Activated CD8-positive, alpha-beta memory T cell treated with anti-CD3 and anti-CD28 coated beads for 48 hours (primary cell): Measurements from ENCODE around the gene TES.
A peak's percentile ranks its signal among the peaks of the same experiment; 100 is the strongest.
"Not testable (repeated sequence)": the region's sequence is repeated elsewhere in the genome, so short reads cannot be mapped to it uniquely, and the experiment has no call there.

Source experiments
- DNase-seq, 3 experiments: peaks; one replicate each; pipeline ENCODE4 v3.0.0-alpha.2; 2020; ENCODE audit warnings: low read depth in 2 of 3, low spot score in 2 of 3

Gene TES, protein sequence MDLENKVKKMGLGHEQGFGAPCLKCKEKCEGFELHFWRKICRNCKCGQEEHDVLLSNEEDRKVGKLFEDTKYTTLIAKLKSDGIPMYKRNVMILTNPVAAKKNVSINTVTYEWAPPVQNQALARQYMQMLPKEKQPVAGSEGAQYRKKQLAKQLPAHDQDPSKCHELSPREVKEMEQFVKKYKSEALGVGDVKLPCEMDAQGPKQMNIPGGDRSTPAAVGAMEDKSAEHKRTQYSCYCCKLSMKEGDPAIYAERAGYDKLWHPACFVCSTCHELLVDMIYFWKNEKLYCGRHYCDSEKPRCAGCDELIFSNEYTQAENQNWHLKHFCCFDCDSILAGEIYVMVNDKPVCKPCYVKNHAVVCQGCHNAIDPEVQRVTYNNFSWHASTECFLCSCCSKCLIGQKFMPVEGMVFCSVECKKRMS

DNA sequence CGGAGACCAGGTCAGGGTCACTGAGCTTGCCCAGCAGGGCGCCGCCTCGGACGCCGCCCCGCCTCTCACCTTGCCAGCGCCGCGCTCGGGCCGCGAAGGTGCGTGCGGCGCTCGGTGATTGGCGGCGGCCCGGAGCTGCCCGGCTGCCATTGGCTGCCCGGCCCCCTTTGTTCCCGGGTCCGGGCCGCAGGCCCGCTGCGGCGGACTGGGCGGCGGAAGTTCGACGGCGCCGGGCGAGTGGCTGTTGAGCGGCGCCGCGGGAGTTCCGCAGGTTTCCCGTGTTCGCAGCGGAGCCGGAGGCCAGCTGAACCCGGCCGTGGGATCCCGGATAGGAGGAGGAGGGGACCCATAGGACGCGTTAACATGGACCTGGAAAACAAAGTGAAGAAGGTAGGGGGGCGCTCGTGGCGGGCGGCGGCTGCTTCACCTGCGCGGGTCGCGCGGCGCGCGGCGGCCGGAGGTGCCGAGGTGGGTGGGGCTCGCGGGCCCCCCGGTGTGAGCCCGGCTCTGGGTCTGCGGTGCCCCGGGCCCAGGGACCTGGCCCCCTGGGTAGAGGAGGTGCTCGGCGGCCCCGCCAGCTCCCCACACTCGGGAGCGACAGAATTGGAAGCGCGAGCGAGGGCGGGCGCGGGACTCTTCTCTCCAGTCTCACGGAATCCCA is at the start of gene TES:
TSS of gene TES (plus strand) at position 195 of the 661 bp plus-strand sequence. CDS start at position 364, 169 bp downstream.
- peak; percentile 27 to 56 (median 45) for DNase-seq

DNA sequence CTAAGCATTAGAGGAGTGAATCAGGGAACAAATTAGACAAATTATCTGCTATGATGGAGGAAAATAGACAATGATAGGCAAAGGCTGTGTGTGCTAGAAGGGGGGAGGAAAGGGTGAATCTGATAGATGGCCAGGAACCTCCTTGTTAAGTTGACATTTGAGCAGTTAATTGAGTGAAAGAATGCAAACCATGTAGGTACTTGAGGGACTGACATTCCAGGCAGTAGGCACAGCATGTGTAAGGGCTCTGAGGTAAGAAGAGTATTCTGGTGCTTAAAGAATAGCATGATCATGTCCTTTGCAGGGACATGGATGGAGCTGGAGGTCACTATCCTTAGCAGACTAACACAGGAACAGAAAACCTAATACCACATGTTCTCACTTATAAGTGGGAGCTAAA is 48.6 kb upstream of the TES start:
- DNase-seq, result no peak

DNA sequence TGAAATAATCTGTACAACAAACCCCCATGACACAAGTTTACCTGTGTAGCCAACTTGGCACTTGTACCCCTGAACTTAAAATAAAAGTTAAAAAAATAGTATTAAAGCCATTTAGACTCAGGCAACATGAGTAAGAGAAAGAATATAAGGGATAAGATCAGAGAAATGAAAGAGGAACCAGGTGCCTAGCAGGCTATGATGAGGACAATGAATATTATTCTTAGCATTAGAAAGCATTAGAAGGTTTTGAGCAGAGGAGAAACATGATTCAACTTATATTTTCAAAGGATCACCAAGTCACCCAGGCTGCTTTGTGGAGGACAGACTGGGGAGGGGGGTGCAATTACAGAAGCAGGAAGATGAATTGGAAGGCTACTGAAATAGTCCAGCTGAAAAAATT is 48.1 kb upstream of the TES start:
- DNase-seq, result no peak

DNA sequence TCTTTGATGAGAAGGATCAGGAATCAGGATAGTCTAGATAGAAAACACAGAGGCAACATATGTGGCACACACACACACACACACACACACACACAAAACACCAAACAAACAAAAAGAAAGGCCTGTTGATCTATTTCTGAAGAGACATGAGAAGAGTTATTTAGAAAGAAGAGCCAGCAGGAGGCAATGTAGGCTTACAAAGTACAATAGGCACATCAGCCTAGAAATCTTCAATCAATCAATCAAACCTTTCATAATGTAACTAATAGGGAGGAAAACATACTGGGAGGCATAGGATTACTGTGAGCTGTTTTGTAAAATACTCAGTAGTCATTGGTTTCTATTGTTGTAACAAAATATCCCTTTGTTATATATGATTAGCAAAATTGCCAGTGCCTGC is 47.3 kb upstream of the TES start:
- DNase-seq, result no peak

DNA sequence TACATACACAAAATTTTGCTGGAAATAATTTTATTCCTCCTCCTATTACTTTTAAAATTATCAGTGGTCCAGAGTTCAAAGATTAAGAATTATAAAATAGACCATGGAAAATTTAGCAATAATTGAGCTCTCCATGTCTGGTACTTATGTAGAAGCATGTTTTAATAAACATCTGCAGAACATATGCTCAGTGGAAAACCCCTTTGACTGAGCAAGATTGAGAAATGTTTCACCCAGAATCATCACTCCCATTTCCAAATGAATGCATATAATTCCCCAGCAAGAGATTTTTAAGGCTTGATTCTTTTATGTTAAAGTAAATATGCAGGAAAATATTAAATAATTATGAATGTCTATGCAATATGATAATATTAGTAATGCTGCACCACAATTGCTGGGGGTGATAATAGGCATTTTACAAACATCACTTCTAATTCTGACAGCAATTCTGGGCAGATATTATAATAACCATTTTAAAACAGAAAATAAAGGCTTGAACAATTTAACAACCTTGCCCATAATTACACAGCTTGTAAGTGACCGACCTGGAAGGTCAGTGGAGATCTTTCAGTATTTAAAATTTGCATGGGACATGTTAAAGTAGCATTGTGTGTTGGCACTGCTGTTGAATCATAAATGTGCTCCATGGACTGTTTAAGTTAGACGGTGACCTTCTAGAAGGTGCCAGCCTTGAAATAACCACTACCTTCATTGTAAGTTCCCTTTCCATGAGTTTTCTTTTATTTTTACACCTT is 45.6 kb upstream of the TES start:
- DNase-seq, result no peak

DNA sequence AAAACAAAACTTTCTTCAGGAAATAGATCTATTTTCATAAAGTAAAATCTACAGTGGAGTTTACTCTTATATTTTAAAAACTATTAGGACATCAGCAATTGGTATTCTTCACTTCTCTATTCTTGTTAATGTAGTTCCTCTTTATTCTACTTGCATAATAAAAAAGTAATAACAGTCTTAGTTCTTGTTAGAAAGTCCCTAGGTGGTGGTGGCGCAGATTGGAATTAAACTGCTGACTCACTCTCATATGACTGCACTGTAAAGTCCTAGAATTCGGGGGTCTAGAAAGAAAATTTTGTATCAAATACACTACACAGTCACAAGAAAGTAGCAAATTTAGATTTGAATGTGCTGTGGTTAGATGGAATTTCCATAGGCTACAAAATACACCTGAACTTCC is 44.6 kb upstream of the TES start:
- no peak for DNase-seq

DNA sequence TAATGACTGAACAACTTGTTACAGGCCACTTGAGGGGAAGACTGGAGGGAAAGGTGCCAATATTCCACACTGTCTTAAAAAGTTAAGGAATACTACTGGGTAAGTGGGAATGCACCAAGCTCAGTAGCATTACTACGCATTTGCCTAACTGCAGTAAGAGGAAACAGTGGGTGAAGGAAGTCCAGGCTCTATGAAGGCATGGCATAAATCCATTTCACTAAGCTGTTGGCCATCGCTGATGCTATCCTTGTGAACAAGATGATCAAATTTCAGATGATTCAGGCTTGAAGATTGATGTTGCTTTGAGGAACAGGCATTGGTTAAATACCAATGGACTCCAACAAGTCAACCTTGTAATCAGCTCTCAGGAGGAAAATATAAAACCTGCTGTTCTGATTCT is 44.2 kb upstream of the TES start:
- no peak for DNase-seq

DNA sequence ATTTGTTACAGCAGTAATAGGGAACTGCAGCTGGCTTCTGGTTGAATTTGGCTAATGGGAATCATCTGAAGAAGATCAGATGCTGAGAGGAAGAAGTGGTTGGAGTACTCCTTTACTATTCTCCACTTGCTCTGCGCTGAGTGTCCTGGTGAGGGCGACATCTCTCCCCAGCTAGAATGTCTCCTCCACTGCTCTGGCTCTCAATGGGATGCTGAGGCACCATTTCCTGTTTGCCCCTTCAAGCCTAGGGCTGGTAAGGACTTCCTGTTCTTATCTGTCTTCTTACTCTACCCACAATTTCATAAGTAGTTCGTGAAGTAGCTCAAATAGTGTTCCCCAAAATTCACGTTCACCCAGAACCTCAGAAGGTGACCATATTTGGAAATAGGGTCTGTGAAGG is 43.2 kb upstream of the TES start:
- no peak for DNase-seq

DNA sequence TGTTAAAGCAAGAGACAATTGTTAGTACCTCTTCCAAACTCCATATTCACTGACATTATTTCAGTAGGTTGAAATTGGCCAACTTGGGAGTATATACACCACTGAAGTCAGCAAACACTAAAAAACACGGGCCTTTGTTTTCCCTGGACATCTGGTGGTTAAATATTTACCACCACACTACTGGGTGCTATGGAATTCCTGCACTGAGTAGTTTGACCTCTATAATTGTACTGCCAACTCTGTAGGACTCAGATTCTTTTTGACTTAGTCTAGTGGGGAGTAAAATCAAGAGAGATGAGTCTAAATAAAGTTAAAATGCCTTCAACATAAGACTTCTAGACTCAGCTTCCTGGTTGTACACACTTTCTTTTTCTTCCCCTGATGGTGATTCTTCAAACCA is 41.3 kb upstream of the TES start:
- DNase-seq, result no peak

DNA sequence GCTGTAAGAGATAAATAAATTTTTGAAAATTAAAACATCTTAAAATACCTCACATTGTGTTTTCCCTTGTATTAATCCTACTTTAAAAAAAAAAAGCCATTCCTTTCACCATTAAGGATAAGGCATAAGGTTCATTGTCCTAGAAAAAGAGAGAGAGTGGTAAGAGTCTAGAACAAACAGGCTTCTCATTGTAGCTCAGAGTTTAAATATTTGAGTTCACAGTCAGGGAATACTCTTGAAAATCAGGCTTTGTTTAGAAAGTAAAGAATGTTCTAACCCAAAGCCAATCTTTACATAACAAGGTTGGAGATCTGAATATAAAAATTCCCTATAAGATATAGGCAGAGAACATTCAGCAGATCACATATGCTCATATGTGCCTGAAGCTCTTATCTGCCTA is 40.2 kb upstream of the TES start:
- DNase-seq, result no peak

DNA sequence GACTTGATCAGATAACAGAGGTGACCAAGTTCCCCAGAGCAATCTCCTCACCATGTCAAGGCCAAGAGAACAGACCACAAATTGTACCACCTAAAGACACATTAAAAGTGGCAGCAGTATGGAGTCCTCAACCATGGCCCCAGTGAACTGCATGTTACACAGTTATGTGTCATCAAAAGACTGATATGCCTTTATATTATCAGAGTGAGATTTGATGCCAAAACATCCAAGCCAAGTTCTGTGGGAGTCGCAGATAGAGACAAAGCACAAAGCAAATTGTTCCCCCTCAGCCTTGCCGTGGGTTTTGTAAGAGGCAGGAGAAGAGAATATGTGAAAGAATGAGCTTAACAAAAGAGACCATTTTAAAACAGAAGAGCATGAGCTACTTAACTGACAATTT is 39.2 kb upstream of the TES start:
- no peak for DNase-seq

DNA sequence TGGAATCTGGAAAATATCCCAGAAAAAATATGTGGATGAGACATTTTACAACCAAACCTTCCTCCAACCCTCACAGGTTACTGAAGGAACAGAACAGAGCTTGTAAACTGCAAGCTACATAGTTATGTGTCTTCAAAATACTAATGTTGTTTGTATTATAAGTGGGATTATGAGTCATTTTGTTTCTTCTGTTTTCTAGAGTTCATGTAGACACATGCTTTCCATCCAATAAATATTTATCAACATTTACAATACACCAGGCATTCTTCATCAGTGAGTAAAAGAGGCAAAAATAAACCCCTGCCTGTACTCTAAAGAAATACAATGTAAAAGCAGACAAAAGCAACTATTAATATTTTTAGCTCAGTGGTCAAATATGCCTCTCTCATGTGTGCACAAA is 38.0 kb upstream of the TES start:
- no peak for DNase-seq

DNA sequence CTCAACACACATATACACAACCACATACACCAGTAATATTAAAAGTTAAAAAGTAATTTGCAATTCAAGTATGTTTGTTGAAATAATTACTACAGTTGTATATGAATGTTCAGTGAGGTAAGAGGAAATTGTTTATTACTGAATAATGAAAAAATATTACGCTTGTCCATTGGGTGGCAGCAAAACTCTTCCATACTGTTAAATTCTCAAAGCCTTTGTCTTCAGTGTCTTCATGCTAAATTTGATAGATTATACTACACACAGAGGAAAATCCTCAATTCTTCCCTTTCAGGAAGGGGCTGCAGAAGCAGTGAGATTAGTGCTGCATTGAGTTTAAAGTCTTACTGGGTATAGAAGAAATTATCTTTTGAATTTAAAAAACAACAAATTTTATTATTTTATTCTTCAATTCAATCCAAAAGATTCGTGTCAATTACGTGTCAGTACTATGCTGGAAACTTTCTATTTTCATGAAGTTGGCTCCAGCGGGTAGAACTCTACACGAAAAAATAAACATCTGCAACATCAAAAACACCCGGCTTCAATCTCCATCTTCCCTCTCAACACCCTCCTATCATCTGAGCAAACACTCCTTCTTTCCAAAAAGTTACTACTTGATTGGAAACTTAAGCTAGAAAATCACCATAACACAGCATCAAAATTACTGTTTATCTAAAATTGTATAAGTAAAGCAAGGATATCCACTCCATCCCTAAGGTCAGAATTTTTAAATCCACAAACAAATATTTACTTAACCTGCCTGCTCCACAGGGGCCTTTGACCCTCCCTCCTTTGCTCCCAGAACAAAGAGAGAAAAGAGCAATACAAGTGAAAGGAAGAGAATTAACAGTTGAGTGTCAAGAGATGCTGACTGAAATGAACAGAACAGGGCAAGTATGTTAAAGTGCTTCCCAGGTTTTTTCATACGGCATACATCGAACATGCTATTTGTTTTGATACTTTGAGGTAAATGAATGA is 37.0 kb upstream of the TES start:
- DNase-seq, result no peak

DNA sequence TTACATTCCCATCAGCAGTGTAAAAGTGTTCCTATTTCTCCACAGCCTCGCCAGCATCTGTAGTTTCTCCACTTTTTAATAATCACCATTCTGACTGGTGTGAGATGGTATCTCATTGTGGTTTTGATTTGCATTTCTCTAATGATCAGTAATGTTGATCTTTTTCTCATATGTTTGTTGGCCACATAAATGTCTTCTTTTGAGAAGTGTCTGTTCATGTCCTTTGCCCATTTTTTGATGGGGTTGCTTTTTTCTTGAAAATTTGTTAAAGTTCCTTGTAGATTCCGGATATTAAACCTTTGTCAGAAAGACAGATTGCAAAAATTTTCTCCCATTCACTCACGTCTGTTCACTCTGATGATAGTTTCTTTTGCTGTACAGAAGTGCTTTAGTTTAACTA is 35.2 kb upstream of the TES start:
- not testable (repeated sequence) for DNase-seq

DNA sequence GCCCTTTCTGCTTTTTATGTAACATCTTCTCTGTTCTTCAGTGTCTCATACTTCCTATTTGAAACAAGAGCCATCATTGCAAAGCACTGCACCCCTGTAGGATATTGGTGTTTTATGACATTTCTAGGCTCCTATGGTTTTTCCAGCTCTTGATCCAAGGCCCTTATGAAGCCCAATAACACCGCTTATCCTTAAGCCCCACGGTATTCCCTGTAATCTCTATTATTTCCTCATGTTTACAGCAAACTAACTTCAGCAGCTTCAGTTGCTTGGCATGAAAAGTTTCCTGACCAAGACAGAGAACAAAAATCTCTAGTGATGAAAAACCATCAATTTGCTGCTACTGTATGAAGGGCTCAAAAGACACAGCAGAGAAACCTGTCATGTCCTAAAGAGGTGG is 34.1 kb upstream of the TES start:
- DNase-seq, result no peak

DNA sequence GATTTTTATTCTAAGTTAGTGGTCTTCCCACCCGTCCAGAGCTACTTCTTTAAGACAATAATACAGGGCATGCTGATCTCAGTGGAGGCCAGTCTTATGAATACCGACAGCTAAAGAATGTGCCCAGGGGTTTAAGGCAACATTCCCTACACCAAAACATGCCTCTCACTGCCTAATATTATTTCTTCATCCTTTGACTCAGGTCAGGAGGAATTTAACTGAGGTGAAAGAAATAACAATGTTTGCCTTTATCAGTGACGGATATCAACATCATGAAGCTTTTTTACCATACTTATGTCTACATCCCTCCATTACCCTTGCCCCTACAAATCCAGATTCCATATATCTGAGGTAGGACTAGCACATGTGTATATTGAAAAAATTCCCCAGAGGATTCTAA is 33.3 kb upstream of the TES start:
- DNase-seq, result no peak

DNA sequence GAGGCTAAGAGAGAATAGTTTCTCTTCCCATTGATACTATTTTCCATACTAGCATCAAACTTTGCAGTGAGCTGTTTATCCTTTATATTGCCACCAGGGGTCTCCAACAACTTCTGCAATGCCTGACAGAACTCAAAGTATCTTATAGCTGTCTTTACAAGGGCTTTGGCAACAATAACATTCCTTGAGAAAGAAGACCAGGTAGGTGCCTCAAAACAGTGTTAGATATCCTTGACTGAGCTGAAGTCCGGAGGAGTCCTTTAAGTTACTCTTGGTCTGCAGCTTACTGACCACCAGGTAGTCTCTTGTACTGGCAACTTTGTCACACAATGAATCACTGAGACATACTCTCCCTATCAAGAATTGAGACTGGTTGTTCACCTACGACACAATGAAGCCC is 30.0 kb upstream of the TES start:
- no peak for DNase-seq

DNA sequence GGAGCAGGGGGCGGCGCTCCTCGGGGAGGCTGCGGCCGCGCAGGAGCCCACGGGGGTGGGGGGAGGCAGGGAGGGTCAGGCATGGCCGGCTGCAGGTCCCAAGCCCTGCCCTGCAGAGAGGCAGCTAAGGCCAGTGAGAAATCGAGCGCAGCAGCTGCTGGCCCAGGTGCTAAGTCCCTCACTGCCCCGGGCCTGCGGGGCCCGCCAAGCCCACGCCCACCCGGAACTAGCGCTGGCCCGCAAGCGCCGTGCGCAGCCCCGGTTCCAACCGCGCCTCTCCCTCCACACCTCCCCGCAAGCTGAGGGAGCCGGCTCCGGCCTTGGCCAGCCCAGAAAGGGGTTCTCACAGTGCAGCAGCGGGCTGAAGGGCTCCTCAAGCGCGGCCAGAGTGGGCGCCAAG is 28.3 kb upstream of the TES start:
- DNase-seq, result no peak

DNA sequence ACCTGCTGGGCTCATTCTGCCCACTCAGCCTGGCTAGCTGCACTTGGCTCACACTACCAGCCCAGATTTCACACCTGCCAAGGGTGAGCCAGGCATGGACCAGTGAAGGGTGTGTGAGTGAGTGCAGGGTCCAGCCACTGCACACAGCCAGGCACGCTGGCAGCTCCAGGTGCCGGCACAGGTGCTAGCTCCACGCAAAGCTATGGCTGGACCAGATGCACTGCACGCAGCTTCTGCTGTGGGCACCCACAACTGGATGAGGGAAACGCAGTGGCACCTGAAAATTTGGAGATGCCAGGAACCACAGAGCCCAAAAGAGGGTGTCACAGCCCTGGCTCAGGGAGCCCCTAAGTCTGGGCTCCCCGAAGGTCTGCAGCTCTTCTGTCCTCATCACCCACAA is 24.9 kb upstream of the TES start:
- no peak for DNase-seq

DNA sequence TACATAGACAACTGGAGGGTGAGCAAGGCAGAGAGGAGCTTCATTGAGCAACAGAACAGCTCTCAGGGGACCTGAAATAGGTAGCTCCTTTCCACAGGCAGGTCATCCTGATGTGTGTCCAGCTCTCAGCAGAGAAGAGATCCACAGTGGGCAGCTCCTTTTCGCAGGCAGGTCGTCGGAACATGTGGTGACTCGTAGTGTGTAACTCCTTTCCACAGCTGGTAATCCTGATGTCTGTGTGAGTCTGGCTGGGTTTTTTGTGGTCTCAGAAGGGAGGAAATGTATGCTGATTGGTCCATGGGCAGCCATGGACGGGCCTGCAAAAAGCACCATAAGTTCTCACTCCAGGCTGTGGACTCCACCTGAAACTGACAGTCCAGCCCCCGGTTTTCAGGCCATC is 24.4 kb upstream of the TES start:
- DNase-seq, result no peak

DNA sequence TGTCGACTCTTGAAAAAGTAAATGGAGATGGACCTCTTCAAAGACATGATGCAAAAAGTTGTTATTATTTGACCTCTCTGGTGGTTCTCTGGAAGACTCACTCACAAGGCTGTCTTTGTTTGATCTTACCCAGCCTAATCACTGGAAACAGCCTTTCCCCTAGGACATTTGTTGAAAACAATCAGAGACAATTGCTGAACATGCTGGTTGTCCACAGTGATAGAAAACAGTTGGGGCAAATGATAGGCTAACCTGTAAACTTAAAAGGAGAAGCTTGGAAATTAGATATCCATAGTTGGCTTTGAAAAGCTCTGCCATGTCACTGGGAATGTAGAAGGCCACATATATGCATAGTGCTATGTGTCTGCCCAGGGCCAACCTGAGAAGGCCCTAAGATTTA is 22.9 kb upstream of the TES start:
- DNase-seq, result no peak
